T-helper 1 cell (primary cell): ENCODE measurements around the gene NAA38.
"Not testable (repeated sequence)": the region's sequence is repeated elsewhere in the genome, so short reads cannot be mapped to it uniquely, and the experiment has no call there.

ENCODE experiments used
- DNase-seq, 5 donors: peaks; one replicate each; pipeline ENCODE4 v3.0.0-alpha.2; 2012 to 2020

The NAA38 gene

DNA sequence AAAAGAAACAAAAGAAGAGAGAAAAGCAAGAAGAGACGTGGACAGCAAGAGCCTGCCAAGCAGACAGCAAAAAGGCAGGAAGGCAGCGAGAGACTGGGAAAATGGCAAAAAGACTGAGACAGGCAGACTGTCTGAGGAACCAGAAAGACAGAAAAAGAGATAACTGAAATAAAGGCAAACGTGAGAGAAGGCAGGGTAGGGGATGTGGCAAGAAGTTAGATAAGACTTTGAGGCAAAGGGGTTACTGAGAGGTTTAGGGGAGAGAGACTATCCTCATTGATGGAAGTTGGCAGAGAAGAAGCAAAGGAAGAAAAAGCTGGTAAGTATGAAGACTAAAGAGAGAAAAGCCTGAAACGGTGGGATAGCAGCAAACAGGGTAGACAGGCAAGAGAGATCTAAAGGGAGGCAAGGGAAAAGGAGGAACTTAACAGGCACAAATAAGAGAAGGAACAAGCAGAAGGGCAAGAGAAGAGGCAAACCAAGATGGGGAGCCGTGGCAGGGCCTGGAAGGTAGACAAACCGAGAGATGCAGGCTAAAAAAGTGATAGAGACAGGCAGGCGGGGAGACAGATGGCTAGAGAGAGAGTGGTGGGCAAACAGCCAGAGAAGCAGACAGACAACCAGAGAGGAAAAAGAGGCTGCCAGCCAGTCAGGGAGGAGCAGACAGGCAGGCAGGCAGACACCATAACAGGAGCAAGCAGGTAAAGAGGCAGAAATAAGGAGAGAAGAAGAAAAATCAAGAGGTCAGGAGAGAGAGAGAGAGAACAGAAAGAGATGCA, 24.1 kb upstream of the NAA38 start:
- no peak for DNase-seq

DNA sequence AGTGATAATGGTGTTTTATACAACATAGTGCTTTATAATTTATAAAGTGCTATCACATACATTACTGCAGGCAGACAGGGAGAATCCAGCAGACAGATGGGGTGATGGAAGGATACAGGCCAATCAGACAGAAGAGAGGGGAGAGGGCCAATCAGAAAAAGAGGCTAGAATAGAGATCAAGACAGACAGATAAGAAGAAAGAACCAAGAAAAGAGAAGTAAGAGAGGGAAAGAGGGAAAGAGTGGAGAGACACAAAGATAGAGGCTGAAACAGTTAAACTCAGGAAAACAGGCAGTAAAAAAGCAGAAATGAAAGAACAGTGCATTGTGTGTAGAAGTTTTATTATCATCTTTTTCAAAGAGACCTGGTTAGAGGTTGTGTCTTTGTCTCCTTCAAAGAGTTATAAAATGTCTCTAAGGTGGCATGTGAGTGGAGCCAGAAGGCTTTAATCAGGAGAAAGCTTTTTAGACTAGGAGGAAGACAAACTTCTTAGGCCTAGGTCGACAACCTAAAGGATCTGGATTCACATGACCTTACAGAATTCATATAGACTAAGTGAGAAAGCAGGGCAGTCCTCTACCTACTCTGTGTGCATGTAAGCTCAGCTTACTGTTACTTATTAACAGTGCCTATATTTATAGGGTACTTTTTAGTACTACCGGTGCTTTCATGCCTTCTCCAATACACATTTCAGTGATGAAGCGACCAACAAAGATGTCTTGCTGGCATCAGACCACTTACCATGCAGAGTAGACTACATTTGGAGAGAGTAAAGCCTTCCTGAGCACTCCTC, 22.9 kb upstream of the NAA38 start:
- no peak for DNase-seq

DNA sequence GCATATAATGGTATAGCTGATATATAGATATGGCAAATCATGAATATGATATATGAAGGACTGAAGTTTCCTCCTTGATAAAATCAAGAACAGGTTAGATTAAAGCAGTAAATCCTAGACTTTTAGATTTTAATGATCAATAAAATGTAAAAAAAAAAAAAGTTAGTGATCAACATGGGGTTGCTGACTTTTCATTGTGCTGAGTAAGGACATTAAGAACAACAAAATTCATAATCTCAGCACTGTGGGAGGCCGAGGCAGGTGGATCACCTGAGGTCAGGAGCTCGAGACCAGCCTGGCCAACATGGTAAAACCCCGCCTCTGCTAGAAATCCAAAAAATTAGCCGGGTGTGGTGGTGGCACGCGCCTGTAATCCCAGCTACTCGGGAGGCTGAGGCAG, 20.9 kb upstream of the NAA38 start:
- no peak for DNase-seq

DNA sequence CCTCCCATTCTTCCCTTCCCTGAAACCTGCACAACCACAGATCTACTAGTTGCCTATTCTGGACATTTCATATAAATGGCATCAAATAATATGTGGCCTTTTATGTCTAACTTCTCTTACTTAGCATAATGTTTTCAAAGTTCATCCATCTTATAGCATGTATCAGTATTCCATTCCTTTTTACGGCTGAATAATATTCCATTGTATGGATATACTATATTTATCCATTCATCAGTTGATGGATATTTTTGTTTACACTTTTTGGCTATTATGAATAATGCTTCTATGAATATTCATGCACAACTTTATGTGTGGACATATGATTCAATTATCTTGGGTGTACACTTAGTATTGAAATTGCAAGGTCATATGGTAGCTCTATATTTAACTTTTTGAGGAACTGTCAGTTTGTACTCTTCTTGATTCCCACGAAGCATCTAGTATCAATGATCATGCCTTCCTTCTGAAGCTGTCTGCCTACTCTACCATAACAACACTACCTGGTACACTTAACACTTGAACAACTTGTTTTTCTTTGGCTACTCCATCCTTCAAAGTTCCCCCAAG, 18.5 kb upstream of the NAA38 start:
- no peak for DNase-seq

DNA sequence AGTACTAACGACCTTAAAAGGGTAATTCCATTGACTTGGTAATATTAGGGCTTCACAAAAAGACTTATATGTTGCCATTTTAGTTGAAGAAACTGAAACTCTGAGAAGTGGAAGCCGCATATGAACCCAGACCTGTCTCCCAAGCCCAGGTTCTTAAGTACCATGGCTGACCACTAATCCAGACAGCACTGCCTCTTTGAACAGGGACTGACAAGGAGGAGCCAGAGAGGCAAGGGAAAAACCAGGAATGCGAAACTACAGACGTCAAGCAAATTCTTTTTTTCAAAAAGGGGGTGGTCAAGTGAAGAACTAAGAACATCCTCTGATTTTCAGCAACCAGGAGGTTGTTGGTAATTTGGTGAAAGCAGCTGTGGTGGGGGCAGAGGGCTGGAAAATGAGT, 15.7 kb upstream of the NAA38 start:
- DNase-seq, result no peak

DNA sequence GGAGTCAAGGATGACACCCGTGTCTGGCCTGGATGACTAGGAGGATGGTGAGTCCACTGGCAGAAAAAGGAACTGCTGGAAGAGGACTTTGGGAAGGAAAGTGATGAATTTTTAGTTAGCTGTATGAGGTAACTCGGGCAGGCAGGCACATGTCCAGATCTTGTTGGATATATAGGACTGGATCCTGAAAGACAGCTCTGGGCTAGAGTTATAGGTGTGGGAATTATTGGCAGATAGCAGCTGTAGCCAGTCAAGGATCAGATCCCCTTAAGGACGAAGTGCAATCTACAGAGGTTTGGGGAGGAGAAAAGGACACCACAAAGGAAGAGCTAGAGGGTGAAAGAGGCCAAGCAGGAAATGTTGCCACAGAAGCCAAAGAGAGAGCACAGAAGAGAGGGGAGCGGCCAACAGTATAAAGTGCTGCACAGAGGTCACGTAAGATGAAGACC, 10.5 kb upstream of the NAA38 start:
- DNase-seq, result peak in 1 of 5 donors; percentile 24

DNA sequence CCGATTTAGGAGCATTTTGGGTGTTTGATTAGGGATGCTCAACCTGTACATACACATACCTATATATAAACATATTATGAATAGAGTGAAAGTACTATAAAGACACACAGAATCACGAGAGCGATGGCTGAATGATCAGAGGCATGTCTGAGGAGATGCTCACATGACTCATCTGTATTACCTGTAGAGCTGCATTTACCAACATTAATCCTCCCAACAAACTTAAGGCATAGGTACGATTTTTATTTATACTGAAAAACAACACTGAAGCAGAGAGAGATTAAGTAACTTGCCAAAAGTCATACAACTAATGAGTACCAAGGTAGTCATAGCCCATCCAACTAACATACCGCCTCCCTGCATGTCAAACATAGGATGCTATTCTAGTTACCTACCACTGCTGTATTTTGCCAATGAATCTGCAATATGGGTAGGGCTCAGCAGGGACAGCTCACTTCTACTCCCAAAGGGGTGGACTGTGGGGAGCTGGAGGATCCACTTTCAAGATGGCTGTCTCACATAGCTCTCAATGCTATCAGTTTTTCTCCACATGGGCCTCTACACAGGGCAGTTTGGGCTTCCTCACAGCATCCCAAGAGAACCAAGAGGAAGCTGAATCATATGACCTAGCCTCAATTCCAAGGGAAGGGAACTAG, 7.8 kb upstream of the NAA38 start:
- DNase-seq, result no peak

DNA sequence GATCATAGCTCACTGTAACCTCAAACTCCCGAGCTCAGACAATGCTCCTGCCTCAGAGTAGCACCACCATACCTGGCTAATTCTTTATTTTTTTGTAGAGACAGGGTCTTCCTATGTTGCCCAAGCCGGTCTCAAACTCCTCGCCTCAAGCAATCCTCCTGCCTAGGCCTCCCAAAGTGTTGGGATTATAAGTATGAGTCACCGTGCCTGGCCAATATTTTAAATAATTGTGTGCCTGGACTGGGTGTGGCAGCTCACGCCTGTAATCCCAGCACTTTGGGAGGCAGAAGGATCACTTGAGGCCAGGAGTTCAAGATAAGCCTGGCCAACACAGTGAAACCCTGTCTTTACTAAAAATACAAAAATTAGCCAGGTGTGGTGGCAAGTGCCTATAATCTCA, 7.0 kb upstream of the NAA38 start:
- DNase-seq, result not testable (repeated sequence)

DNA sequence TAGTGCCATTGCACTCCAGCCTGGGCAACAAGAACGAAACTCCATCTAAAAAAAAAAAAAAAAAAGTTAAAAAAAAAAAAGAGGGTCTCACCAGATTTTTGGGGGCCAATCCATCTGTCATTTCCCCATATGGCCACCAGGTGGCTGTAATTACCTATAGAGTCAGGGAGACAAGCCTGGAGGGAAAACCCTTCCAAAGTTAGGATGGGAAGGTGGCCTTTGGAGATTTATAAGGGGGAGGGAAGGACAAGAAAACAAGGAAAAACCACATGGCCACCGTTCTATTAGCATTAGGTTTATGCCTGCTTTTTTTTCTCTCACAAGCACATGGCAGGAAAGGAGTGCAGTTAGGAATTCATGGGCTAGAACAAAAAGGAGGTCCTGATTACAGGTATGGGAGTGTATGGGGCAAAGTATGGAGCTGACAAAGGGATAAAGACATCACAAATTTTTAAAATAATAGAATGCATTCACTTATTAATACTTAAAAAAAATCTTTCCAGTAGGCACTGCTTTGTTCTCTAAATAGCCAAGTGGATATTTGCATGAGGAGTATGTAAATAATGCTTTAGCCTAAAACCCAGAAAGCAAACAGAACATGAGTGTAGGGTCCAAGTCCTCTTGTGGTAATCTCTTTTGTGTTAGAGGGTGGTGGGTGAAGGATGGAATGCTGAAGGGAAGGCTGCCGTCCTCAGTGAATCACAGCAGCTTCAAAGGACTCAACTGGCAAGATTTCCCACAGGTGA, 5.5 kb upstream of the NAA38 start:
- peak in 1 of 5 donors; percentile 26 for DNase-seq

DNA sequence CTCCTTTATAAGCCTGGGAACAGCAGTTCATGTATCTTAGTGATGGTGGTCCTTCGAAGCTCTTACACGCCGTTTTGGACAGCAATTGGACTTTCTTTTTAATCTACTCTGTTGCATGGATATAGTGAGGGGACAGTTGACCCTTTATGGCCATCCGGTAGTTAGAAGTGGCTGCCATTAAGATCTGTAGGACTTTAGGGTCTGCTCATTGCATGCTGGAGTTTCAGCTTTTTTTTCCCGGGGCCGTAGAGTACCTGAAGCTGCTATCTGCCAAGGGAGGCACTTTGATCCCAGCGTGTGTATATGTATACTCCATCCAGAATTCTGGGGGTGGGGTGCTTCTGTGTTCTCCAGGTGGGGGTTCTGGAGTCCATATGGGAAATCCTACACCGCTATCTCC, 1.7 kb upstream of the NAA38 start:
- DNase-seq, result no peak

DNA sequence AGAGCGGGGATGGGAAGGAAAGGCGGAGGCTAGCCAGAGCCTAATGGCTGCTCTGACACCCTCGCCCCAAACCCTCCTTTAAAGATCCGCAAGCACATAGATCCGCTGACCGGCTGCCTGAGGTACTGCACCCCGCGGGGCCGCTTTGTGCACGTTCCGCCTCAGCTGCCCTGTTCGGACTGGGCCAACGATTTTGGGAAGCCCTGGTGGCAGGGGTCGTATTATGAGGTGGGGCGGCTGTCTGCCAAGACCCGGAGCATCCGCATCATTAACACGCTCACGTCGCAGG, 1.1 kb upstream of the NAA38 start:
- peak in 2 of 5 donors; percentile 25 to 34 for DNase-seq

DNA sequence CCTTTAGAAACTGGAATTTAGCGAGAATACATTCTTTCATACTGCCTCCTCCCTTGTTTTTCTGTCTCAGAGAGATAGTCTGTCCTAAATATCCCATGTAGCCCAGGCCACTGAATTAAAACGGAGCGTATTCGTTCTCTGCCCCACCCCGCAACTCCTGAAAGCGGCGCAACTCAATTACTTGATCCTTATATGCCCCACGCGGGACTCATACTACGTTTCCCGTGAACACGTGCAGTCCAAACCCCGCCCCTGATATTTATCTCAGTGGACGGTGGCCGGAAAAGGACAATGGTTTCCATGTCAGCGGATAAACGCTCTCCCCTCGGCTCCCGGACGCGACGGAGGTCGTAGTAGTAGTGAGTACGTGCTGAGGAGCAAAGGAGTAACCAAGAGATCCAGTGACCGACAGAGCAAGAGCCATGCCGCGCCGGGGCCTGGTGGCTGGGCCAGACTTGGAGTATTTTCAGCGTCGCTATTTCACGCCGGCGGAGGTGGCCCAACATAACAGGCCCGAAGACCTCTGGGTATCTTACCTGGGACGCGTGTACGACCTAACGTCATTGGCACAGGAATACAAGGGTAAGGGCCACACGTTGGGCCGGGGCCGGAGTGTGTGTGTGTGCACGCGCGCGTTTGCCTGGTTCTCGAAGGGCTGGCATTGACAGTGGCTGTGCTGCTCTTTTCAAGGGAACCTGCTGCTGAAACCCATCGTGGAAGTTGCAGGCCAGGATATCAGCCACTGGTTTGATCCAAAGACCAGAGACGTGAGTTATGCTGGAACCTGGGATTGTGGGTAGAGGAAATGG, 558 bp upstream of the NAA38 start, which contains the start of gene CYB5D1:
Gene CYB5D1, plus strand, starts transcription at position 291 of the 809 bp plus-strand sequence. Its CDS starts 132 bp downstream, at position 423.
- peak; percentile 67 to 92 (median 79) for DNase-seq

DNA sequence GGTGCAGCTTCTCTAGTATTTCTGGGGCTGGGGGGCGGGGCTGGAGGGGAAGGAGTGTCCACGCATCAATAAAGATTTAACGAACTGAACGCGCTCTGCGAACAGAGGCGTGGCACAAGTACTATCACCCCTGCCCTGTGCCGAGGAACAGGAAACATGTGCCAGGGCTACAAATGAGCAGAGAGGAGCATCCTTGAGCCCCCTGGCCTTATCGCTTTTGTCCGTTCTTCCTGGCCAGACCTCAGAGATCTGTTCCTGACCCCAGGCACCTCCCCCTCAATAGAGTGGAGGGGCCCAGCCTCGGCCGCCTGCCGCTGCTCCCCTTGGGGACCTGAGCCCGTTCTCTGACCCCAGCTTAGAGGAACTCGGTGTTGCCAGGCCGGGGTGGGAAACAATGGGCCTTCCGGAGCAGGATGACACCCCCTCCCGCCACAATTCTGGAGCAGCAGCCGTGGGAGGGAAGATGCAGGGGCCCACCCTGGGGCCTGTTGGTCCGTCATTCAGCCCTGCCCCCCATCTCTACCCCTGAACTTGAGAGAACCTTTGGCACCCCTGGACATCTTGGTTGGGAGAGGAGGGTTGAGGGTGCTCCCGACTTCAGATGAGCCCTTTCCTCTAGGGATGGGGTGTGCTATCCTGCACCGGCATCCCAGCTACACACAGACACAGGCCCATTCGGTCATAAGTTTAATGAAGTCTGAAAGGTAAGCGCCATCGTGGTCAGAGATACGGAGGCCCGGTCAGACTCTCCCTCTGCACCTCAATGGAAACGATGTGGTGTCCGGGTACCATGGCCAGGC, 1.1 kb downstream of the NAA38 start:
- DNase-seq, result peak in 1 of 5 donors; percentile 49

DNA sequence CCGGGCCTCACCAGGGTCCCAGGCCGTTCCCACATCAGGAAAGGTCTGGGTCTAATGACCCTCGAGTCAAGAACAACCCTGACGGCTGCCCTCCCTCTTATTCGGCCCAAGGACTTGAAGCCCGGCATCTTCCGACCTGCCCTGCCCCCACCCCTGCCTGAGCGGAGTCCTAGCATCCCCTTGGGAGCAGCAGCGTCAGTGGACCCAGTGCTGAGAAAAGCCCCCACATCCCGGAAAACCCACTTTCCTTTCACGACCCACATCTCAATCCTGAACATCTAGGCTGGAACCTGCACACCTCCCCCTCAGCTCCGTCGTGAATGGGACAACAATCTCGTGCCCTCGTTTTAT, 1.7 kb downstream of the NAA38 start:
- DNase-seq, result no peak

DNA sequence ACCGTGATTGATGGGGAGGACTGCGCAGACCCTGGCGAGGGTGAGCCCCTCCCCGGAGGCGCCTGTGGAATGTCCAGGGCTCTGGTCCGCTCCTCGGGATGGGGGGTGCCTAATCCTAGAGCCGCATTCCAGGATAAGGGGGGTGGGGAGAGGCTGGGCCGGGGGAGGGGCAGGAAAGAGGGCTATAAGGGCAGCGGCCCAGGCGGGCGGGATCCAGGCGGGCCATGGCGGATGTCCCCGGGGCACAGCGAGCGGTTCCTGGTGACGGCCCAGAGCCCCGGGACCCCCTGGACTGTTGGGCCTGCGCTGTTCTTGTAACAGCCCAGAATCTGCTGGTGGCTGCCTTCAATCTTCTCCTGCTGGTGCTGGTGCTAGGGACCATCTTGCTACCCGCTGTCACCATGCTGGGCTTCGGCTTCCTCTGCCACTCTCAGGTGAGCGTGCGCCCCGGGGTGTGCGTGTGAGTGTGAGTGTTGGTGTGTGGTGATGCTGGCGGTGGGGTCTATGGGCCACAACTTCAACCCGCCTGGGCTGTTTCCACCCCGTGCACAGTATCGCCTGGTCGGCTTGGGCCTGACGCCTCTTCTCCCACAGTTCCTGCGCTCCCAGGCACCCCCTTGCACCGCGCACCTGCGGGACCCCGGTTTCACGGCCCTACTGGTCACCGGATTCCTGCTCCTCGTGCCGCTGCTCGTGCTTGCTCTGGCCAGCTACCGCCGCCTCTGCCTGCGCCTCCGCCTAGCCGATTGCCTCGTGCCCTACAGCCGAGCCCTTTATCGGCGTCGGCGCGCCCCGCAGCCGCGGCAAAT, 2.3 kb downstream of the NAA38 start, which contains the start of gene TMEM88:
Gene TMEM88, plus strand, starts transcription at position 216 of the 809 bp plus-strand sequence. Its CDS starts 9 bp downstream, at position 225.
- no peak for DNase-seq

DNA sequence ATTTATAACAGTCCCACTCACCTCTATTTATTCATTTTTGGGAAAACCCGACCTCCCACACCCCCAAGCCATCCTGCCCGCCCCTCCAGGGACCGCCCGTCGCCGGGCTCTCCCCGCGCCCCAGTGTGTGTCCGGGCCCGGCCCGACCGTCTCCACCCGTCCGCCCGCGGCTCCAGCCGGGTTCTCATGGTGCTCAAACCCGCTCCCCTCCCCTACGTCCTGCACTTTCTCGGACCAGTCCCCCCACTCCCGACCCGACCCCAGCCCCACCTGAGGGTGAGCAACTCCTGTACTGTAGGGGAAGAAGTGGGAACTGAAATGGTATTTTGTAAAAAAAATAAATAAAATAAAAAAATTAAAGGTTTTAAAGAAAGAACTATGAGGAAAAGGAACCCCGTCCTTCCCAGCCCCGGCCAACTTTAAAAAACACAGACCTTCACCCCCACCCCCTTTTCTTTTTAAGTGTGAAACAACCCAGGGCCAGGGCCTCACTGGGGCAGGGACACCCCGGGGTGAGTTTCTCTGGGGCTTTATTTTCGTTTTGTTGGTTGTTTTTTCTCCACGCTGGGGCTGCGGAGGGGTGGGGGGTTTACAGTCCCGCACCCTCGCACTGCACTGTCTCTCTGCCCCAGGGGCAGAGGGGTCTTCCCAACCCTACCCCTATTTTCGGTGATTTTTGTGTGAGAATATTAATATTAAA, 3.1 kb downstream of the NAA38 start:
- DNase-seq, result no peak

DNA sequence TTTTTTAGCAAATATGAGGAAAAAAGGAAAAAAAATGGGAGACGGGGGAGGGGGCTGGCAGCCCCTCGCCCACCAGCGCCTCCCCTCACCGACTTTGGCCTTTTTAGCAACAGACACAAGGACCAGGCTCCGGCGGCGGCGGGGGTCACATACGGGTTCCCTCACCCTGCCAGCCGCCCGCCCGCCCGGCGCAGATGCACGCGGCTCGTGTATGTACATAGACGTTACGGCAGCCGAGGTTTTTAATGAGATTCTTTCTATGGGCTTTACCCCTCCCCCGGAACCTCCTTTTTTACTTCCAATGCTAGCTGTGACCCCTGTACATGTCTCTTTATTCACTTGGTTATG, 3.7 kb downstream of the NAA38 start:
- DNase-seq, result no peak

DNA sequence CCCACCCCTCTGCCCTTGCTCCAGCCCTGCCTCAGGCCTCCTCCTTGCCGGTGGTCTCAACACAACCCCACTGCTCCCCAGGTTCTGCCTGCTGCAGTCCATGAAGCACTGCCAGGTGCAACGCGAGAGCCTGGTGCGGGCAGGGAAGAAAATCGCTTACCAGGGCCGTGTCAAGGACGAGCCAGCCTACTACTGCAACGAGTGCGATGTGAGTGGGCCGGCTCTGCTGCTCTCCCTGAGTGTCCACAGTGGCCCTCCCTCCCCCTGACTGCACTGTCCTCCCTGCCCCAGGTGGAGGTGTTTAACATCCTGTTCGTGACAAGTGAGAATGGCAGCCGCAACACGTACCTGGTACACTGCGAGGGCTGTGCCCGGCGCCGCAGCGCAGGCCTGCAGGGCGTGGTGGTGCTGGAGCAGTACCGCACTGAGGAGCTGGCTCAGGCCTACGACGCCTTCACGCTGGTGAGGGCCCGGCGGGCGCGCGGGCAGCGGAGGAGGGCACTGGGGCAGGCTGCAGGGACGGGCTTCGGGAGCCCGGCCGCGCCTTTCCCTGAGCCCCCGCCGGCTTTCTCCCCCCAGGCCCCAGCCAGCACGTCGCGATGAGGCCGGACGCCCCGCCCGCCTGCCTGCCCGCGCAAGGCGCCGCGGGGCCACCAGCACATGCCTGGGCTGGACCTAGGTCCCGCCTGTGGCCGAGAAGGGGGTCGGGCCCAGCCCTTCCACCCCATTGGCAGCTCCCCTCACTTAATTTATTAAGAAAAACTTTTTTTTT, 4.3 kb downstream of the NAA38 start:
- no peak for DNase-seq
